NAMALWA (cell line): Measurements from ENCODE around the gene LYRM4.

Source experiments
- DNase-seq: peaks from one replicate; pipeline ENCODE4 v3.0.0-alpha.2; 2015; ENCODE audit warnings: low spot score

Gene LYRM4

DNA sequence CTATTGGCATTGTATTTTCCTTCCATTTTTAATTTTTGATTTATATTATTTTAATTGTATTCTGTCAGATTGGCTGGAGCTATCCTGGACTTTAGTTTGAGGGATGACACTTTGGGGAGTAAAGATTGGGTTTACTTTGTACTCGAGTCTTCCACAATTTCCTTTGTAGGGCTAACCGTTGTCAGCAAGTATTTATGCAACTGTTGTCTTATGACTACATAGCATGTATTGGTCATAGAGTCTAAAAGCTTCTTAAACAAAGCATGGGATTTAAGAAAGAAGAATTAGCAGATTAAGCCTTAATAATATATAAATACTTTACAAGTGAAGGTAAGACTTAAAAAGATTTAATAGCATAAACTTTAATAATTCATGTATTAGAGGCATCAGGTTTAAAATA lies 20.2 kb upstream of the LYRM4 start:
- DNase-seq, result no peak

- no peak for DNase-seq
These were observed 19.2 kb upstream of the LYRM4 start for GRCh38 chr6:5279891-5280338.

GRCh38 chr6:5278565-5279120 lies 17.9 kb upstream of the LYRM4 start:
- no peak for DNase-seq

- no peak for DNase-seq
These were observed 17.3 kb upstream of the LYRM4 start for GRCh38 chr6:5278047-5278446.

DNA sequence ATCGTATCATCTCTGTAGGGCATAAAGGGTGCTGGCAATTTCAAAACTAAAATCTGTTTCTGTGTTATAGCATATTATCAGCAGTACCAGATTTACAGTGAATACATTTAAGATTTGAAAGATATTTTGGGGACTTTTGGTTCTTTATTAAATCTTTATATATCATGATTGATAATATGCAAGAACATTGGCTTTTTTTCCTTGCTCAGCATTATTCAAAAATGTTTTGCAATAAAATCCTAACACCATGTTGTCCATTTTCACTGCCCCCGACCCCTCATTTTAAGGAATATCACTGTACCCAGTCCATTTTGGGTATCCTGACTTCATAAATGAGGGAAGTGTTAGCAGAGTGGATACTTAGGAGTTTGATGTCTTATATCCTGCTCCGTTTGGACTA lies 16.8 kb upstream of the LYRM4 start:
- no peak for DNase-seq

- no peak for DNase-seq
These were observed 15.8 kb upstream of the LYRM4 start for GRCh38 chr6:5276581-5276980.

- no peak for DNase-seq
These were observed 14.7 kb upstream of the LYRM4 start for GRCh38 chr6:5275497-5275896.

GRCh38 chr6:5274231-5274630 lies 13.5 kb upstream of the LYRM4 start:
- DNase-seq, result no peak

DNA sequence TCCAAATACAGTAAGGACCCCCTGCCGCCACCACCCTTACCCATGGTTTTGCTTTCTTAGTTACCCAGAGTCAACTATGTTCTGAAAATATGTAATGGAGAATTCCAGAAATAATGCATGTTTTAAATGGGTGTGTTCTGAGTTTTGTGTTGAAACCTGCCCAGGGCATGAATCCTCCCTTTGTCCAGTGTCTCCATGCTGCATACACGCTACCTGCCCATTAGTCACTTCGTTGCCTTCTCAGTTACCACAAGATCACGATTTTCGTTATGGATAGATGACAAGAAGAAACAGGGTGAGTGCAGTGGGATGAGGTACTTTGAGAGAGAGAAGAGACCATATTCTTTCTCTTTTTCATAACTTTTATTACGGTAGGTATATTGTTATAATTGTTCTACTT lies 11.2 kb upstream of the LYRM4 start:
- no peak for DNase-seq

- DNase-seq, result no peak
These were observed 9.4 kb upstream of the LYRM4 start for GRCh38 chr6:5270093-5270680.

DNA sequence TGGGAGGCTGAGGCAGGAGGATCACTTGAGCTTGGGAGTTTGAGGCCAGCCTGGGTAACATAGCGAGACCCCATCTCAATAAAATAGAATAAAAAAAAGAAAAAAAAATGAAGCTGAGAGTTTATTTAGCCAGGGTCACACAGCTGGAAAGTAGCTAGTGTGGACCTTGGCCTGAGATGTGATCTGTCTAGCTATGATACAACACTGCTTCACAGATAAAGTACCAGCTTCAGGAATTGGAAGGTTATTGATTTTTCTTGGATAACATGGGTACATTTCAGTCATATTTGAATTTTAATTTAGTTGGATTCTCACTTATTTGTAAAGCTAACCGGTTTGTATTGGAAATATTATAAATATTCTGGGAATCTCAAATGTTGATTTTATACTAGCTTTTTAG lies 5.7 kb upstream of the LYRM4 start:
- no peak for DNase-seq

- DNase-seq, result no peak
These were observed 877 bp upstream of the LYRM4 start for GRCh38 chr6:5261545-5262109.

DNA sequence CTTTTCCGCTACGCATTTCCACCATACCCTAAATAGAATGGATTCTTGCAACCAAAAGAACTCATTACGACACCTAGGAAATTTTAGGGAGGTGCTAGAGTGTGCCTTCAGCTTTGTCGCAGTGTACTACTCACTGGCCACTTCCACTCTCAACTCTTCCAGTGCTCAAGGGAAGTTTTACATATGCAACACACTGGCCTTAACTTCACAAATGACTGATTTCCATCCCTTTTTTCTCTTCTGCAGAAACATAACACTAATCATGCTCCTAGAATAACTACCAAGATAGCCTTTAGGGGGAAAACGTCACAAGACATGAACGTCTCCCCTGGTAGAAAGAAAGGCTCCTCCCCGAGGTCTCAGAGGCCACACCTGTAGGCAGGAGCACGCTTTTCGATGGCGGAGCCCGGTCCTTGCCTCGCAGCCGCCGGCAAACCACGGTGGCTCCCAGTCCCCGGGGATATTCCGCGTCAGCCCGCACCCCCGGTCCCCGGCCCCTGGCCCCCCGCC lies 584 bp downstream of the LYRM4 start:
- peak; percentile 87 for DNase-seq

DNA sequence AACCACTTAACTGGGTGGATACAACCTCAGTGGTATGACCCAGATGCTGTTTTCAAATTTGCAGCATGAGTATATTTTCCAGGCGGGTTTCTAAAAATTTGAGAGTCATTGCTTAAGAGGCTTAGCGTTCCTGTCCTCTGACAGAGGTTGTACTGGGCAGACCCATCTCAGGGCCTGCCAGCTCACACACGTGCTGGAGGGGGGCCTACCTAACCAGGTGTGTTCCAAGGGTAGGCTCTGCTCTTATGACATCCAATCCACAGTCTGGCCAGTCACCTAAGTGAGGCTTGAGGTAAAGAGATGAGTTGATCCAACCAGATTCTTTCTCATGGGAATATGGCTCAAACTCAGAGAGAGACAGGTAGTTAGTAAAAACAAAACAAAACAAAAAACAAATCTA lies 1.3 kb downstream of the LYRM4 start:
- DNase-seq, result no peak

DNA sequence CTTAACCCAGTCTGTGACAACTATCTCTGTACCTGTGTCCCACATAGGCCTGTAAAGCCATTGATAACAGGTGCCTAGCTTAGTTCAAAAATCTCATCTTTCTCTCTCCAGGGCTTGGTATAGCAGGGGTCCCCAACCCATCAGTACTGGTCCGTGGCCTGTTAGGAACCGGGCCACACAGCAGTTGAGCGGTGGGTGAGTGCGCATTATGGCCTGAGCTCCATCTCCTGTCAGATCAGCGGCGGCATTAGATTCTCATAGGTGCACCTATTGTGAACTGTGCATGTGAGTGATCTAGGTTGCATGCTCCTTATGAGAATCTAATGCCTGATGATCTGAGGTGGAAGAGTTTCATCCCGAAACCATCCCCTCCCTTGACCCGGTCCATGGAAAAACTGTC lies 3.4 kb downstream of the LYRM4 start:
- DNase-seq, result no peak

GRCh38 chr6:5256952-5257351 lies 3.8 kb downstream of the LYRM4 start:
- no peak for DNase-seq

DNA sequence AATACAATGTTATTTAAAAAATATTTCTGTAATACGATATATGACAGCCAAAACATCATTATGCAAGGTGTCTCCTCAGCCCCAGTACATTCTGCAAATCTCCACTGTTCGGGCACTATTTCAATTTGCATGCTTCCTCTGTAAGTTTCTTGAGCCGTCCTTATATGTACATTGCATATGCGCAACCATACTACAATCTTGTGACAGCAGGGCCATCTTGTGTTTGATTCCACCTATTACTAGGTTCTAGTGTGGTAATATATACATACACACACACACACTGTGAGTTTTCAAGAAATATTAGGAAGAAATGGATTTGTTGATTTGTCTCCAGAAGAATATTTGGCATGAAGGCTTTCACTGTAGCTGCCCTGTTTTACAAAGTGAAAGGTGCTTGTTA lies 9.8 kb downstream of the LYRM4 start:
- no peak for DNase-seq

DNA sequence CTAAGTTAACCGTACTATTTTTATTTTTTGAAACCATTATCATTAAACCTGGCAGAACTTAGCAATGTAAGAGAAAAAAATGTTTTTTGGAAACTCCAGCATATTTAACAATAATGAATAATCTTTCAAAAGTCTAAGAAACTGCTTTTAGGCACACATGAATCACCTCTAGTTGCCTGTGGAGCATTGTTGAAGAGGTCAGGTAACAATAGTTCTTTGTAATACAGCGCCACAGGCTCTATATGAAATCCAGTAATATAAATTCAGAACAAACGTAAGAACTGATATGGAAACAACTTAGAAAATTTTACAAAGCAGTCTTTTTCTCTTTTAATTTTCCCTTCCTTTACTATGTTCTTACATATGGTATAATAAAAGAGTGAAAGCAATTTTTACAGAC lies 10.3 kb downstream of the LYRM4 start:
- DNase-seq, result no peak

DNA sequence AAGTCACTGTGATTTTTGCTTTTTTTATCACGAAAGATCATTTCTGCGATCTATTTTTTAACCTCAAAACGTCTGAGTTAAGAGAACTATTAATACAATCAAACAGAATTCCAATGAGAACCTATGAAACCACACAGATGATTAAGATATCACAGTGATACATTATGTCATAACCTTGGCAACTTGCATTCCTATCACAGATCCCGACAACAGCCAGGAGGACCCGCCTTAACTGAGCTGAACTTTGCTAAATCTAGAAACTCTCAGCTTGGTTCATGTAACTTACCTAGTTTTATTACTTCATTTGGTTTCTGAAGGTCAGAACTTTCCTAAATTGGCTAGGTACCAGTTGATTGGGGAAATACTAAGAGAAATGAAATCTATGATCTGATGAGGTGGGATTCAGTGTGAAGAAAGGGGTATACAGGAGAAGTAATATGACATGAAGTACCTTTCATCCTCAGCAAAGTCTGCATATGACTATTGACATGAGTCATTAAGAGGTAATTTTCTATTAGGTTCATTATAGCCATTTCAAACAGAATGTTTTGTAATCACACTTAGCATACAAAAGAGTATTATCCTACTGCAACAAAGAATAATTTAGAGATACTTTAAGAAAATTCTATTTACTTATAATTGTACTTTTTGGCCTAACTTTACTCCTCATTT lies 11.2 kb downstream of the LYRM4 start:
- no peak for DNase-seq

- DNase-seq, result no peak
These were observed 12.2 kb downstream of the LYRM4 start for GRCh38 chr6:5248302-5249098.

DNA sequence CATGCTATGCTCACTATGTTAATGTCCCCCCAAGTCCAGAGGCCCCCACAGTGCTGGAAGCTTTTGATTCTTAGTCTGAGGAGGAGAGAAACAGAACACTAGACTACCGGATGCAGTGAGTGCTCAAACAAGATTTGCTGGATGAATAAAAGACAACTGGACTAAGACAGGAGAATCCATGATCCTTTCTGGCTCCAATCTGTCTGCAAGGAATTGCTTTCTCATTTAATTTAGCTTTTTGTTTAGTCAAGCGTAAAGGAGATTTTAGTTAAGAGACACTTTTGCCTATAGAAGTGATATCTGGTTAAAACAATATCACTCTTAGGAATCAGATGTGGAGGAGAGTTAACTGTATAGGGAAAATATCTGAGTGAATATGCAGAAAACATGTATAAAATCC lies 13.5 kb downstream of the LYRM4 start:
- no peak for DNase-seq
